ENCODE data around the gene BTG3.

Gene BTG3

DNA sequence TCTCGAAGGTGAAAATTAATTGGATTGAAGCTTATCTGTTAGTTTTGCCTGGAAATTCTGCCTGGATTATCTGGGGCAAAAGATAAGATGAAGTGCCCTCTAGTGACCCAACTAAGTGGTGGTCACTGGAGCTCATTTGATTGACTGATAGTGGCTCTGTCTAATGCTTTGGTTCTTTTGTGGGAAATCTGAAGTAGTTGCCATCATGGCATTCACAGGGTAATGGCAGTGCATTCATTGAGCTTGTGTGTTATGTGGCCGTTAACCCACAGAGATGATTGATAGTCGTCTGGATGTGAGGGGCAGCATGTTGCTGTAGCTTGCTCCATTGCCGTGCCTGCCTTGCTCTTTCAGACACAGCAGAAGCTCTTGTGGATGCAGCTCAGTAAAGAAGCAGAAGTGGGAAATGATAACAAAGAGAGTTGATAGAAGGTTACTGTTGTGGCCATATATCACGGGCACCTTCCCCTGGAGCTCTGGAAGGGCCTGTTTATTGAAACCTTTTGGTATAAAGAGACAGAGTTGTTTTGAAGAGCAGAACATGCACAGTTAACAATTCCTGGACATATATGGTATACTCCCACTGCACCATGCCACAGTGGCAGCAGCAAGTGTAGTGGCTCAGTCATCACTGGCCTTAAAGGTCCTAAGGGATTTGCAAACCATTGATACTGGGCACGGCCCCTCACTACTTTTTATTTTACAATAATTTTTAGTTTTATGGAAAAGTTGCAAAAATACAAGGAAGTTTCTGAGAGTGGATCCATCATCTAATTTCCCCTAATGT lies 57.8 kb downstream of the BTG3 start:
- no CpG with 5 or more reads among the region's 6 CpGs for WGBS (ENCODE audit: extremely low coverage, insufficient coverage, low lambda C conversion rate)

DNA sequence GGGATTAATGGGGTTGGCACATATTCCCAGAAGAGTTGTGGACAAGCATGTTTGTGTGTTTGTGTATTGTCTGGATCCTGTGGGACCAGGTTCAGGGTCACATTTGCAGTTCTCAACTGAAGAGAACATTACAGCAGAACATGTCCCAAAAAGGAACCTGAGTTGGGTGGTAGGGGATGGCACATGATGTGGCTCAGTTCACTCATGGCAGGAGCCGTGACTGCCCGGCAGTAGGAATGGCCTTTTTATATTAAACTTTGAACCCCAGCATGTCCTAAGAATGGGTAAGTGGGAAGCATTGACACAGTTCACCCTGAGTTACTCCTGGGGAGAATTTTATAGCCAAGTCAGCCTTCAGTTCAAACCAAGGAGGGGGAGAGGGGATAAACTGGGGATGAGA lies 58.6 kb downstream of the BTG3 start:
- H2BK120ac ChIP-seq (ENCODE audit: low read depth, low read length): no peak overlapping the region
- H4K5ac ChIP-seq (ENCODE audit: low read length): no peak overlapping the region
- H2AK5ac ChIP-seq (ENCODE audit: low read length): no peak overlapping the region
- WGBS (ENCODE audit: extremely low coverage, insufficient coverage, low lambda C conversion rate): no CpG with 5 or more reads among the region's 2 CpGs
- peaks cover under 1% of the 10 kb centered on the region for H3K36me3 ChIP-seq (ENCODE audit: control insufficient read depth, insufficient read depth, low read length)
- H3K4me2 ChIP-seq (ENCODE audit: low read length): no peak overlapping the region
- peaks cover 10% of the 10 kb centered on the region for H3K79me1 ChIP-seq (ENCODE audit: low read length)
- no peak overlapping the region for H3K4me3 ChIP-seq (ENCODE audit: low read length)
- H4K8ac ChIP-seq (ENCODE audit: low read depth, low read length): no peak overlapping the region
- no peaks in the 10 kb centered on the region for H3K27me3 ChIP-seq (ENCODE audit: insufficient read depth, low read length, poor library complexity)
- no peak overlapping the region for H3K23ac ChIP-seq (ENCODE audit: low read length)
- no peak overlapping the region for H2BK5ac ChIP-seq (ENCODE audit: low read length)
- peak overlapping the region; percentile 27 for H3K56ac ChIP-seq (ENCODE audit: low read length)
- H3K27ac ChIP-seq (ENCODE audit: low read depth, low read length): peak overlapping the region; percentile 30
- no peak for DNase-seq
- H3K79me2 ChIP-seq (ENCODE audit: control insufficient read depth, insufficient read depth, low read length): peaks cover 12% of the 10 kb centered on the region
- H3K18ac ChIP-seq (ENCODE audit: low read length): peak overlapping the region; percentile 82
- no peaks in the 10 kb centered on the region for H3K4me1 ChIP-seq (ENCODE audit: control insufficient read depth, low read depth, low read length)
- no peak overlapping the region for H3K9ac ChIP-seq (ENCODE audit: low read length)
- H3K4ac ChIP-seq (ENCODE audit: low read depth, low read length): peak overlapping the region; percentile 21
- H2BK15ac ChIP-seq (replicated peaks; ENCODE audit: low read depth): no peak overlapping the region

More for the DNA sequence above, 57.8 kb downstream of the BTG3 start:
- Histone ChIP-seq H2BK15ac (replicated peaks; ENCODE audit: low read depth) (no peak overlapping the region), H3K36me3 (ENCODE audit: control insufficient read depth, insufficient read depth, low read length) (no peaks in the 10 kb centered on the region), H2BK120ac (ENCODE audit: low read depth, low read length) (no peak overlapping the region), H3K79me2 (ENCODE audit: control insufficient read depth, insufficient read depth, low read length) (peaks cover 12% of the 10 kb centered on the region), H2AK5ac (ENCODE audit: low read length) (no peak overlapping the region), H3K27ac (ENCODE audit: low read depth, low read length) (no peak overlapping the region), H3K56ac (ENCODE audit: low read length) (no peak overlapping the region), H4K5ac (ENCODE audit: low read length) (no peak overlapping the region), H3K4me3 (ENCODE audit: low read length) (no peak overlapping the region), H3K4me1 (ENCODE audit: control insufficient read depth, low read depth, low read length) (no peaks in the 10 kb centered on the region), H3K4me2 (ENCODE audit: low read length) (no peak overlapping the region), H3K4ac (ENCODE audit: low read depth, low read length) (no peak overlapping the region), H4K8ac (ENCODE audit: low read depth, low read length) (peak overlapping the region; percentile 65), H3K18ac (ENCODE audit: low read length) (no peak overlapping the region), H3K79me1 (ENCODE audit: low read length) (peaks cover 10% of the 10 kb centered on the region), H2BK5ac (ENCODE audit: low read length) (no peak overlapping the region), H3K23ac (ENCODE audit: low read length) (no peak overlapping the region), H3K27me3 (ENCODE audit: insufficient read depth, low read length, poor library complexity) (no peaks in the 10 kb centered on the region), H3K9ac (ENCODE audit: low read length) (no peak overlapping the region)
- peak; percentile 74 for DNase-seq

- Histone ChIP-seq H4K8ac (ENCODE audit: low read depth, low read length) (no peak overlapping the region), H3K23ac (ENCODE audit: low read length) (no peak overlapping the region), H3K36me3 (ENCODE audit: control insufficient read depth, insufficient read depth, low read length) (peaks cover 6% of the 10 kb centered on the region), H3K56ac (ENCODE audit: low read length) (no peak overlapping the region), H3K79me2 (ENCODE audit: control insufficient read depth, insufficient read depth, low read length) (peaks cover 14% of the 10 kb centered on the region), H3K79me1 (ENCODE audit: low read length) (peaks cover 14% of the 10 kb centered on the region), H2BK120ac (ENCODE audit: low read depth, low read length) (no peak overlapping the region), H3K9ac (ENCODE audit: low read length) (no peak overlapping the region), H3K27me3 (ENCODE audit: insufficient read depth, low read length, poor library complexity) (no peaks in the 10 kb centered on the region), H2AK5ac (ENCODE audit: low read length) (no peak overlapping the region), H3K4me3 (ENCODE audit: low read length) (no peak overlapping the region), H3K18ac (ENCODE audit: low read length) (no peak overlapping the region), H2BK5ac (ENCODE audit: low read length) (no peak overlapping the region), H2BK15ac (replicated peaks; ENCODE audit: low read depth) (no peak overlapping the region), H3K4me1 (ENCODE audit: control insufficient read depth, low read depth, low read length) (no peaks in the 10 kb centered on the region), H4K5ac (ENCODE audit: low read length) (no peak overlapping the region), H3K4ac (ENCODE audit: low read depth, low read length) (no peak overlapping the region), H3K27ac (ENCODE audit: low read depth, low read length) (no peak overlapping the region), H3K4me2 (ENCODE audit: low read length) (no peak overlapping the region)
- no peak for DNase-seq
These were observed 60.3 kb downstream of the BTG3 start for GRCh38 chr21:17552410-17552809.

DNA sequence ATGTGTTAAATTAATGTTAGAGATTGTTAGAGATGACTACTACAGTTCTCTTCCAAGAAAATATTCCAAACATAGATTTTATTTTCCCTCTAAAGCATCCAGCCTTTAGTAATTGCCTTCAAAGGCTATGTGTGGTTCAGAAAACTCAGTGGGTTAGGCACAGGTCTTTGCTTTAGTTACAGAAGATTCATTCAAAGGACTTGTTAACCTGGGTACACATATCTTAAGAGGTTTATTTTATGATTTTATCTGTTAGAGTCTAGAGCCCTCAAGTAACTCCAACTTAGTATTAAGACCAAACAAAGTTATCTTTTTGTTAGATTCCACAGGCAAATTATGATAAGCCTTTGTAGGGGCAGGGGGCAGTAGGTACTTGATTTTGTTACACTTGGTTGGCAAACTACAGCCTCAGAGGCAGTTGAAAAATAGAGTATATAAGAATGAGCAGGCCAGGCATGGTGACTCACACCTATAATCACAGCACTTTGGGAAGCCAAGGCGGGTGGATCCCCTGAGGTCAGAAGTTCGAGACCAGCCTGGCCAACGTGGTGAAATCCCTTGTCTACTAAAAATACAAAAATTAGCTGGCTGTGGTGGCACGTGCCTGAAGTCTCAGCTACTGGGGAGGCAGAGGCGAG lies 61.9 kb downstream of the BTG3 start:
- Histone ChIP-seq H3K9ac (ENCODE audit: low read length) (no peak overlapping the region), H2BK5ac (ENCODE audit: low read length) (no peak overlapping the region), H2AK5ac (ENCODE audit: low read length) (no peak overlapping the region), H3K4me3 (ENCODE audit: low read length) (no peak overlapping the region), H3K79me1 (ENCODE audit: low read length) (peaks cover 13% of the 10 kb centered on the region), H3K23ac (ENCODE audit: low read length) (no peak overlapping the region), H3K4me1 (ENCODE audit: control insufficient read depth, low read depth, low read length) (no peaks in the 10 kb centered on the region), H3K4me2 (ENCODE audit: low read length) (no peak overlapping the region), H3K18ac (ENCODE audit: low read length) (no peak overlapping the region), H3K27me3 (ENCODE audit: insufficient read depth, low read length, poor library complexity) (no peaks in the 10 kb centered on the region), H4K5ac (ENCODE audit: low read length) (no peak overlapping the region), H3K79me2 (ENCODE audit: control insufficient read depth, insufficient read depth, low read length) (peaks cover 17% of the 10 kb centered on the region), H3K4ac (ENCODE audit: low read depth, low read length) (no peak overlapping the region), H2BK15ac (replicated peaks; ENCODE audit: low read depth) (no peak overlapping the region), H3K56ac (ENCODE audit: low read length) (no peak overlapping the region), H3K27ac (ENCODE audit: low read depth, low read length) (no peak overlapping the region), H4K8ac (ENCODE audit: low read depth, low read length) (no peak overlapping the region), H2BK120ac (ENCODE audit: low read depth, low read length) (no peak overlapping the region), H3K36me3 (ENCODE audit: control insufficient read depth, insufficient read depth, low read length) (peaks cover 10% of the 10 kb centered on the region)
- no peak for DNase-seq
- WGBS (ENCODE audit: extremely low coverage, insufficient coverage, low lambda C conversion rate): no CpG with 5 or more reads among the region's 5 CpGs

- no peak overlapping the region for H4K5ac ChIP-seq (ENCODE audit: low read length)
- no peak overlapping the region for H3K23ac ChIP-seq (ENCODE audit: low read length)
- H3K4me2 ChIP-seq (ENCODE audit: low read length): no peak overlapping the region
- no peak overlapping the region for H2BK120ac ChIP-seq (ENCODE audit: low read depth, low read length)
- no peaks in the 10 kb centered on the region for H3K27me3 ChIP-seq (ENCODE audit: insufficient read depth, low read length, poor library complexity)
- no peak overlapping the region for H2AK5ac ChIP-seq (ENCODE audit: low read length)
- no peak for DNase-seq
- no peak overlapping the region for H3K27ac ChIP-seq (ENCODE audit: low read depth, low read length)
- peaks cover 13% of the 10 kb centered on the region for H3K79me1 ChIP-seq (ENCODE audit: low read length)
- no peak overlapping the region for H2BK5ac ChIP-seq (ENCODE audit: low read length)
- H3K56ac ChIP-seq (ENCODE audit: low read length): no peak overlapping the region
- H3K36me3 ChIP-seq (ENCODE audit: control insufficient read depth, insufficient read depth, low read length): peaks cover 10% of the 10 kb centered on the region
- H3K18ac ChIP-seq (ENCODE audit: low read length): no peak overlapping the region
- no peak overlapping the region for H3K4me3 ChIP-seq (ENCODE audit: low read length)
- no peak overlapping the region for H3K4ac ChIP-seq (ENCODE audit: low read depth, low read length)
- H3K4me1 ChIP-seq (ENCODE audit: control insufficient read depth, low read depth, low read length): no peaks in the 10 kb centered on the region
- H2BK15ac ChIP-seq (replicated peaks; ENCODE audit: low read depth): no peak overlapping the region
- no peak overlapping the region for H3K9ac ChIP-seq (ENCODE audit: low read length)
- H3K79me2 ChIP-seq (ENCODE audit: control insufficient read depth, insufficient read depth, low read length): peaks cover 23% of the 10 kb centered on the region
- WGBS (ENCODE audit: extremely low coverage, insufficient coverage, low lambda C conversion rate): no CpG with 5 or more reads among the region's 7 CpGs
- no peak overlapping the region for H4K8ac ChIP-seq (ENCODE audit: low read depth, low read length)
These were observed 64.4 kb downstream of the BTG3 start for GRCh38 chr21:17548262-17548661.

Measured in mesendoderm (in vitro differentiated cells).